NCI-H187 treated with DMSO at 0.1 percent for 48 hours (cell line): ENCODE data around the gene IGSF6.

Experiments
- DNase-seq: peaks from one replicate; lab custom pipeline; 2025; lab: John Stamatoyannopoulos, UW

Gene IGSF6

DNA sequence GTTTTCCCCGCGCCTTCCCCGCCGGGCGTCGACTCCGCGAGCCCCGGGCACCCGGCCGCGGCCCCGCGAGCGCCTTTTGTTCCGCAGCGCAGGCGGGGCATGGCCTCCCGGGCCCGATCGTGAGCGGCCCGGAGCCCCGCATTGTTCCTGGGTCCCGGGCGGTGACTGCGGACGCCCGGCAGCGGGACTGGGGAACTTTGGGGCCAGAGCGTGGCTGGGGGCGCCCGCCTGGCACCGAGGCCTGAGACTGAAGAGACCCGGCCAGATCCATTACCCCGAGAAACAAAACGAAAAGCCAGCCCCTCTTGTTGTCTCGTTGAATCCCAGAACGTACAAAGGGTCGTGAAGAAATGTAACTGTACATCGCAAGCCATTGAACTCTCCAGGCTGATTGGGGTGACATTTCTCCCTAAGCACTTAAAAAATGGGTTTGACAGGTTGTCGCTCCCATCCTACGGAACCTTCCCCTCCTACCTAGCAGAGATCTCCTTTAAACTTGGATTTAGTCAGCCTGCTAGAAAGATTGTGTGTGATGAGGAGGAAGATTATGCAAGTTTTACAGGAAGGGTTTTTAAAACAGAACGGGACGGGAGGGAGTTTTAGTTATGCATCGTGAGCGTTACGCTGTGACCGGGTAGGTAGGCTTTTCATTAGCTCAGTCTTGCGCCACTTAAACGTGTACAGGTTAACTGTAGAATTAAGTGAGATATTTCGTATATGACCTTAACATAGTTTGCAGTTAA is 52.2 kb downstream of the IGSF6 start:
- no peak for DNase-seq

DNA sequence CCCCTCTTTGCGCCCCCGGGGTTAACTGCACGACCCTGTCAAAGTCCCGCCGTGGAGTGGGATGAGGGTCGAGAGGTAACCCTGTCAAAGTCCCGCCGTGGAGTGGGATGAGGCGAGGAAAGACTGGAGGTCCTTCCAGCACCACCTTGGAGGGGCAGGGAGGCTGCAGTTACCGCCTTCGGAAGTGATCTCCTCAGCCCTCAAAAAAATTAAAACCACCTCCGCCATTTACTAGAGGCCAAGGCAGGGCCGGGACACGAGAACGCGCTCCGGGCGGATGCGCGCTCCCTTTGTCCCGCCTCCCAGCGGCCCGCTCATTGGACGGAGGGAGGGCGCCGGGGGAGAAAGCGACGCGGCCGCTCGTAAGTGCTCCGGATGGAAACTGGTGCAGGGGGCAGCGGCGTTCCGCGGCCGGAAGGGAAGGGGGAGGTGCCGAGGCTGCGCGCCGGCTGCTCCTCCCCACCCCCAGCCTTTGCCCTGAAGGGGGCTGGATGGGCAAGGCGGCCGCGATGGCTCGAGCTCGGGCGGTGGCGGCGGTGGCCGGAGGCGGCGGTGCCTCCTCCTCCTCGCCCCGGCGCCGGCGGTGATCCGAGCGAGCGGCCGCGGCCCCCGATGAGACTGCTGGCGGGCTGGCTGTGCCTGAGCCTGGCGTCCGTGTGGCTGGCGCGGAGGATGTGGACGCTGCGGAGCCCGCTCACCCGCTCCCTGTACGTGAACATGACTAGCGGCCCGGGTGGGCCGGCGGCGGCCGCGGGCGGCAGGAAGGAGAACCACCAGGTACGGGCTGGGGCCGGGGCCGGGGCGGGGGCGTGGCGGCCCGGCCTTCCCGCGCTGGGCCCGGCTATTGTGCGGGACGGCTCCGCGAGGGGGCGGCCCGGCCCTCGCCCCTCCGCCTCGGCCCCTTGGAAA is 53.0 kb downstream of the IGSF6 start, which contains the start of gene METTL9:
Gene METTL9 (plus strand): TSS at position 456 of the 909 bp plus-strand sequence. CDS start 157 bp downstream, at position 613.
- peak; percentile 24 for DNase-seq

DNA sequence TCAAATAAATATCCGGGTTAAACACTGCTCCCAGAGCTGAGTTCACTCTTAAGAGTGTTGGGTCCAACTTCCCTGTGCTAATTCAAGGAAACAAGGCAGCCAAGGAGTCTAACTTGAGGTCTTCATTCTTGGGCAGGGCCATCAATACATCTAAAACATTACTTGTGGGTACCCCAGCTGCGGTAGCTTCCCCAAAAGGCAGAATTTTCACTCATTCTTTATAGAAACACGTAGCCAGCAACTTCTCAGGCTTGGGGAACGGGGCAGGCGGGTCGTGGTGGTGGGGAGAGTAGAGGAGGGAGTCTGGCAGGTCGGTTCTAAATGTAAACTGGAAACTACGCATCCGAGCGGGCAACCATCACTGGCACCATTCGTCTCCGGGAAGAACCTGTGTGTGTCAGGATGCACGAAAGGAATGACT is 53.7 kb downstream of the IGSF6 start:
- no peak for DNase-seq

DNA sequence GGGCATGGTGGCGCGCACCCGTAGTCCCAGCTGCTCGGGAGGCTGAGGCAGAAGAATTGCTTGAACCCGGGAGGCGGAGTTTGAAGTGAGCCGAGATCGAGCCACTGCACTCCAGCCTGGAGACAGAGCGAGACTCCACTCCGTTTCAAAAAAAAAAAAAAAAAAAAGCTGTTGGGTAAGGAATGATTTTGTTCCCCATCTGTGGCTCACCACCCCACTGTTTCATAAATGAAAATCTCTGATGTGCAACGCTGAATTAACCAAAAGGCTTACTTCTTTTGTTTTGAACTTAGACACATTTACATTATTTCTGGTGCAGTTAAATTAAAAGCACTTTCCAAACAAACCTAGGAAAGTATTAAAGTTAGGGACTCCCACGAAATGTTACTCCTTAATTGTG is 54.2 kb downstream of the IGSF6 start:
- DNase-seq, result no peak

DNA sequence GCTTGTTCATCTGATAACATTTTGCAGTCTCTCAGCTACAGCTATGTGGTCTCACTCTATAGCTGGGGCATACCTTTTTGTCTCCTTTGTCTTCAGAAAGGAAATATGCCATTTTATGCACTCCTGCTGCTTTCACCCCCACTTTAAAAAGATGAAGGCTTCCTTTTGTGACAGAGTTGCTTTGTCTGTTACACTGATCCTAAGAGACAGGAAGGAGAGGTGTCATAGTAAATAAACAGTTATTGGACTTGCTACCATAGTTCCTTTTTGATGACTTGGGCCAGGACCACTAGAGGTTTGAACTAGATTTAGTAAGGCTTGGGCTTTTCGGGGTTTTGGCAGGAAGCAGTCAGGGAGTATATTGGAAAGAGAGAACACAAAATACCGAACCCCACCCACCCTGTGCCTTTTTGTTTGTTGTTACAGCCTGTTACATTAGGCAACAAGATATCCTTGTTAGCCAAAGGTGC is 54.8 kb downstream of the IGSF6 start:
- DNase-seq, result no peak

DNA sequence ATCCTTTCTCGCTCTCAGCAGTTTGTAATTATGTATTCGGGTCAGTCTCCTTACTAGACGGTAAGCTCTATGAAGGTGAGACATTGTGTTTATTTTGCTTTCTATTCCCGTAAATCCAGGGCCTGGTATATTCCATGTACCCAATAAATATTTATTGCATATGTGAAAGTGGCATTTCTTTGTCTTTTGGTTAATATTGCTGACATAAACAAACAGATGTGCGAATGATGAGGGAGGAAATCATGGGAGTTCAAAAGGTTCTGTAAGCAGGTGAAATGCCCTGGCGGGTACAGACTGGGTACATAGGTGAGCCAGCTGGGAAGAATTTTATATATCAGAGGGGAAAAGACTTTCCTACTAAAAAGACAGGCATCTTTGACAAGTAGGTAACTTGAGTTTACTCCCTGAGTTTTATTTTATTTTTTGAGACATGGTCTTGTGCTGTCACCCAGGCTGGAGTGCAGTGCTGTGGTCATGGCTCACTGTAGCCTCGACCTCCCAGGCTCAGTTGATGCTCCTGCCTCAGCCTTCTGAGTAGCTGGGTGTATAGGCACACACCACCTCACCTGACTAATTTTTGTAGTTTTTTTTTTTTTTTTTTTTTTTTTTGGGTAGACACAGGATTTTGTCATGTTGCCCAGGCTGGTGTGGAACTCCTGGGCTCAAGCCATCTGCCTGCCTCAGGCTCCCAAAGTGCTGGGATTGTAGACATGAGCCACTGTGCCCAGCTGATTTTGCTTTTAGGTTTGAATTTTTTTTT is 58.7 kb downstream of the IGSF6 start:
- no peak for DNase-seq

DNA sequence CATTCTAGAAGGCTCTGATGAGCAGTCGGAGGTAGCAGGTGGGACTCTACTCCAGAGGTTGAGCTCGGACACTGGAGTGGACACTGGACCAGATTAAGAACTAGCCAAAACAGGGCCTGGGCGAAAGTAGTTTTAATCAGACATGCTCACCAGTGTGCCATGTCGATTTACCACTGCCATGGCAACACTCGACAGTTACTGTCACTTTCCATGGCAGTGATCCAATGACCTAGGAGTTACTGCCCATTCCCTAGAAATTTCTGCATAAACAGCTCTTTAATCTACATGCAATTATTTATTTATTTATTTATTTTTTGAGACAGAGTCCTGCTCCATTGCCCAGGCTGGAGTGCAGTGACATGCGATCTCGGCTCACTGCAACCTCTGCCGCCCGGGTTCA is 60.2 kb downstream of the IGSF6 start:
- DNase-seq, result no peak

DNA sequence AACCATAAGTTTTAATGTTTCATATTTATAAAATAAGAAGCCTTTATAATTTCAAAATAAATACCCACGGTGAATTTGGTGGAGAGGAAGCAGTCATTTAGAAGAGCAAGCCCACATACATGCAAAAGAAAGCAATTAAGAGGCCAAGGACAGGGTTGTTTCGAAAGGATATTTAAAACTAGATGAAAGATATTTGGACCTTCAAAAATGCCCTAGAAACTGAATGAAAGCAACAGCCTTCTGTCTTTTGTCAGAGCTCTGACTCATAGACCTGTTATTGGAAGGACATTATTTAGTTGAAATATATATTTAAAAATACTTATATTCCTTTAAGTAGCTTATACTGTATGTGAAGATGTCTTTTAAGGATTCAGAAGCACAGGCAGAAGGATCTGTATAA is 61.6 kb downstream of the IGSF6 start:
- no peak for DNase-seq

DNA sequence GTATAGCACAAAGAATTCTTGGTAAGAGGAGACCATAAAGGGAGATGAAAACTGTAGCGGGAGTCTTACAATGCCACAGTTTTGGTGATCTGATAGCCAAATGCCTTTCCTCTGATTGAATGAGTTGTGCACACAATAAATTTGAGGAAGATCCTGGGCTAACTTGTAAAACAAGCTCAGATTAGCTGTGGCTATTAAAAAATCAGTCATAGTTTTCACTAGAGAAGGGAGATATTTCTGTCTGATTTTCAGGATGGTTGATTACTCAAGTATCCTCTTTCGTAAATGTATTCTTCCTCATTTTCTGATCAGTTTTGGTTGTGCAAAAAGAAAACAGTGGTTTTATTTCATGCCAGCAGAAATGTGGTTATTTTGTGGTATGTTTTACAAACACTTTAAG is 62.1 kb downstream of the IGSF6 start:
- DNase-seq, result no peak

DNA sequence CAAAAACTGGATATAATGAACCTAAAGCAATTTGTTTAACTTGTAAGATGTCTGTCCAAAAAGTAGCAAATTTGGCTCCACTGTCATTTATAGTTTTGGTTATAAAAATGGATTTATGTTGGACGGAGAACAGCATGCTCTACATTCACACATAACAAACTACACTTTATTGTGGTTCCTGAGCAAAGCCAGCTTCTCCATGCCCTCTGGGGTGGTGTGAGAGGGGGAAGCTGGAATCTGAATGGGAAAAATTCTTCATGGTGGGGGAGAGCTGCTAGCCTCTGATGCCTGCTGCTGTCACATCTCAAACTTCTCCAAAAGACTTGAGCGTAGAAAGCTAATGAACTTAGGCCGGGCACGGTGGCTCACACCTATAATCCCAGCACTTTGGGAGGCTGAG is 62.9 kb downstream of the IGSF6 start:
- no peak for DNase-seq
